ENCODE results near the gene PRKCH. TPM values are rescaled to one million over a fixed set of nuclear protein-coding genes. Genes with fewer than 3 reads are reported as not detected.

The PRKCH gene
- total and polyA plus RNA-seq, 2 donors (not counting 3 experiments of a cell fraction or from before 2014, with no cell fraction given): 97.7 to 103 TPM

- ChIA-PET CTCF (interaction anchor here (1.0 kb wide), 1 partner anchor 73 kb away, joined by 3 read pairs; no protein-coding TSS in a partner anchor), POLR2A (no interaction called here)
- no peak overlapping the region for H3K9ac ChIP-seq (replicated peaks; ENCODE audit: extremely low read depth, insufficient read depth, low read length)
- peaks cover 27% of the 10 kb centered on the region for H3K4me1 ChIP-seq (ENCODE audit: control insufficient read depth, extremely low read depth, insufficient read depth, low read length)
- H4K20me1 ChIP-seq (replicated peaks; ENCODE audit: control insufficient read depth, extremely low read depth, insufficient read depth, low read length): peaks cover 3% of the 10 kb centered on the region
- H3K27ac ChIP-seq (ENCODE audit: insufficient read depth, low read depth, low read length): no peak overlapping the region
- peaks cover 2% of the 10 kb centered on the region for H3K9me3 ChIP-seq (replicated peaks; ENCODE audit: control insufficient read depth, insufficient read depth, low read length)
- H3K4me3 ChIP-seq (replicated peaks in 1 of 3; ENCODE audit: insufficient read depth in 1 of 3, low read depth in 1 of 3, low read length in 3 of 3): no peak overlapping the region
- H3K36me3 ChIP-seq (ENCODE audit: control insufficient read depth in 2 of 2, extremely low read depth in 1 of 2, insufficient read depth in 2 of 2, low read length in 2 of 2): no peaks in the 10 kb centered on the region
- no peak for TF ChIP-seq EZH2 (IDR thresholded peaks at IDR 0.05; ENCODE audit: borderline replicate concordance, low read depth, low read length, severe bottlenecking)
- no peak overlapping the region for H3K4me2 ChIP-seq (ENCODE audit: insufficient read depth, low read length)
- dilution Hi-C loops (cut with MboI; ENCODE audit: extremely low pct_ligation_motif_present, low sequenced_read_pairs): no loop called here
- DNase-seq (ENCODE audit: low read depth, low spot score): no peak
- no peaks in the 10 kb centered on the region for H3K27me3 ChIP-seq (ENCODE audit: control insufficient read depth in 2 of 2, insufficient read depth in 2 of 2, low read length in 2 of 2)
- H2AFZ ChIP-seq (ENCODE audit: low read depth, low read length): no peak overlapping the region
- FAIRE-seq: no peak
- peaks cover 81% of the 10 kb centered on the region for H3K79me2 ChIP-seq (ENCODE audit: control insufficient read depth, insufficient read depth, low read length)
- BruUV-seq (replicated peaks): no TSS peak
- intact Hi-C loops (cut with micrococcal nuclease): no loop called here
- no peaks in the 10 kb centered on the region for H3K9me1 ChIP-seq (replicated peaks; ENCODE audit: control insufficient read depth, extremely low read depth, insufficient read depth, low read length)
These were observed 48.1 kb downstream of the PRKCH start for GRCh38 chr14:61369454-61369810.

GRCh38 chr14:61372379-61372778 is 51.0 kb downstream of the PRKCH start:
- Histone ChIP-seq H3K9me3 (replicated peaks; ENCODE audit: control insufficient read depth, insufficient read depth, low read length) (peaks cover 2% of the 10 kb centered on the region), H3K4me3 (replicated peaks in 1 of 3; ENCODE audit: insufficient read depth in 1 of 3, low read depth in 1 of 3, low read length in 3 of 3) (no peak overlapping the region), H3K27me3 (ENCODE audit: control insufficient read depth in 2 of 2, insufficient read depth in 2 of 2, low read length in 2 of 2) (no peaks in the 10 kb centered on the region), H4K20me1 (replicated peaks; ENCODE audit: control insufficient read depth, extremely low read depth, insufficient read depth, low read length) (peaks cover 3% of the 10 kb centered on the region), H3K9ac (replicated peaks; ENCODE audit: extremely low read depth, insufficient read depth, low read length) (no peak overlapping the region), H3K4me1 (ENCODE audit: control insufficient read depth, extremely low read depth, insufficient read depth, low read length) (no peaks in the 10 kb centered on the region), H3K79me2 (ENCODE audit: control insufficient read depth, insufficient read depth, low read length) (peaks cover 82% of the 10 kb centered on the region), H3K36me3 (ENCODE audit: control insufficient read depth in 2 of 2, extremely low read depth in 1 of 2, insufficient read depth in 2 of 2, low read length in 2 of 2) (no peaks in the 10 kb centered on the region), H3K4me2 (ENCODE audit: insufficient read depth, low read length) (no peak overlapping the region), H3K27ac (ENCODE audit: insufficient read depth, low read depth, low read length) (no peak overlapping the region), H2AFZ (ENCODE audit: low read depth, low read length) (no peak overlapping the region), H3K9me1 (replicated peaks; ENCODE audit: control insufficient read depth, extremely low read depth, insufficient read depth, low read length) (no peaks in the 10 kb centered on the region)
- no TSS peak for BruUV-seq (replicated peaks)
- dilution Hi-C loops (cut with MboI; ENCODE audit: extremely low pct_ligation_motif_present, low sequenced_read_pairs): no loop called here
- ChIA-PET CTCF (no interaction called here), POLR2A (no interaction called here)
- FAIRE-seq (no peak), DNase-seq (ENCODE audit: low read depth, low spot score) (no peak)
- TF ChIP-seq EZH2 (IDR thresholded peaks at IDR 0.05; ENCODE audit: borderline replicate concordance, low read depth, low read length, severe bottlenecking): no peak
- TF ChIP-seq MYC (IDR thresholded peaks at IDR 0.05; ENCODE audit: low read depth, low read length): no peak
- no peak for TF ChIP-seq MAX (IDR thresholded peaks at IDR 0.05; ENCODE audit: insufficient read depth, insufficient read length)
- intact Hi-C loops (cut with micrococcal nuclease): no loop called here
